ENCODE data around the gene RCN2. TPM values are rescaled to one million over a fixed set of nuclear protein-coding genes. Genes with fewer than 3 reads are reported as not detected.

Gene RCN2
- total RNA-seq, 1 experiment from 2014 or later = 82.7 TPM

DNA sequence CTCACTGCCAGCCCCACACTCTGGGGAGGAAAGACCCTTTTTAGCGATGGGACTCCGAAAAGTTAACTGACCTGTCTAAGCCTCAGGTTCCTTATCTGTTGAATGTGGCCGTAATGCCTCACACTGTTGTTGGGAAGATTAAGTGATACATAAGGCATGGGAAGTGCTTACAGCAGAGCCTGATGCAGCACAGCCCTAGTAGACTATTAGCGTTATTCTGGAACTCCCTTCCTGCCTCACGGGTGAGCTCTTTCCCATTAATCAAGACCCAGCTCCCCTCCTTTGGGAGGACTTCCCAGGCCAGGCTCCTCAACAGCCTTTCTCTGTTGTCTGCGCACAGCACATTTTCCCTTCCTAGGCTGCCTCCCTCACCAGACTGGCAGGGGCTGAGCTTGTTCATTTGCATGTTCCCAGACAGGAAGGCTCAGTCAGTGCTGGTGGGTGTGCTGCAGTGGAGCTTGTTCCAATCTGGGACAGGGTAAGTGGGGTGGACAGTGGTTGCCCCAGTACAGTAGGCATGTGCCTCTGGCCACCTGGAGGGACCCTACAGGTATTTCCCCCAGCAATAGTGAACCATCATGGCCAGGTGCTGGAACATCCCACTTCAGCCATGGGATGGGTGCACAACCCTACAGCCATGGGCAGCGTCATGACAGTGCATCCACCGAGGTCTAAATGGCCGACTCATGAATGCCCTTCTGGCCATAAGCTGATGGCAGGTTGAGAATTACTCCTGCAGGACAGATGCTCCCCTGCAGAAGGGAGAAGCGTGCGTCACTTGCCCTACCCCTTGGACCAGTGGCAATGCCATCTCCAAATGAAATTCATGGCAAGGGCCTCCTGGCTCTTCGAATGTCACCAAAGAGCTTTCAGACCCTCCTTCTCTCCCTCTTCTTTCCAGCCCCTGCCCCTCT is 57.6 kb downstream of the RCN2 start:
- Histone ChIP-seq H3K36me3 (ENCODE audit: low read depth, low read length) (no peaks in the 10 kb centered on the region), H3K27ac (ENCODE audit: low read length) (no peak overlapping the region), H3K9ac (ENCODE audit: low read length) (no peak overlapping the region), H3F3A (ENCODE audit: low read length, unreplicated experiment) (no peaks in the 10 kb centered on the region), H3K9me3 (ENCODE audit: low read length) (no peaks in the 10 kb centered on the region), H3K79me2 (ENCODE audit: low read length) (no peaks in the 10 kb centered on the region), H3K4me2 (ENCODE audit: low read length) (no peak overlapping the region), H3K9me2 (replicated peaks; ENCODE audit: low read length) (no peaks in the 10 kb centered on the region), H2AFZ (ENCODE audit: low read length) (no peak overlapping the region), H3K4me1 (ENCODE audit: insufficient read depth, low read length) (no peaks in the 10 kb centered on the region), H3K27me3 (ENCODE audit: low read length) (no peaks in the 10 kb centered on the region), H3K4me3 (ENCODE audit: low read length) (no peak overlapping the region), H4K20me1 (ENCODE audit: low read length) (no peaks in the 10 kb centered on the region)
- ChIA-PET POLR2A (ENCODE audit: unreplicated experiment) (interaction anchor here (0.6 kb wide), 1 partner anchor 9 kb away, joined by 6 read pairs; no protein-coding TSS in a partner anchor), CTCF (no interaction called here)
- intact Hi-C loops (cut with micrococcal nuclease) = no loop called here
- TF ChIP-seq EZH2phosphoT487 (IDR thresholded peaks at IDR 0.05; ENCODE audit: borderline replicate concordance, low read length) (no peak), EZH2 (IDR thresholded peaks at IDR 0.05; ENCODE audit: low read length, unreplicated experiment) (no peak)
- TF ChIP-seq, protein P1, sequence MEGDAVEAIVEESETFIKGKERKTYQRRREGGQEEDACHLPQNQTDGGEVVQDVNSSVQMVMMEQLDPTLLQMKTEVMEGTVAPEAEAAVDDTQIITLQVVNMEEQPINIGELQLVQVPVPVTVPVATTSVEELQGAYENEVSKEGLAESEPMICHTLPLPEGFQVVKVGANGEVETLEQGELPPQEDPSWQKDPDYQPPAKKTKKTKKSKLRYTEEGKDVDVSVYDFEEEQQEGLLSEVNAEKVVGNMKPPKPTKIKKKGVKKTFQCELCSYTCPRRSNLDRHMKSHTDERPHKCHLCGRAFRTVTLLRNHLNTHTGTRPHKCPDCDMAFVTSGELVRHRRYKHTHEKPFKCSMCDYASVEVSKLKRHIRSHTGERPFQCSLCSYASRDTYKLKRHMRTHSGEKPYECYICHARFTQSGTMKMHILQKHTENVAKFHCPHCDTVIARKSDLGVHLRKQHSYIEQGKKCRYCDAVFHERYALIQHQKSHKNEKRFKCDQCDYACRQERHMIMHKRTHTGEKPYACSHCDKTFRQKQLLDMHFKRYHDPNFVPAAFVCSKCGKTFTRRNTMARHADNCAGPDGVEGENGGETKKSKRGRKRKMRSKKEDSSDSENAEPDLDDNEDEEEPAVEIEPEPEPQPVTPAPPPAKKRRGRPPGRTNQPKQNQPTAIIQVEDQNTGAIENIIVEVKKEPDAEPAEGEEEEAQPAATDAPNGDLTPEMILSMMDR (conservative IDR thresholded peaks at IDR 0.05; ENCODE audit: low read depth, low read length) = no peak
- no TSS peak for BruUV-seq (replicated peaks)
- DNase-seq (no peak), ATAC-seq (no peak)

DNA sequence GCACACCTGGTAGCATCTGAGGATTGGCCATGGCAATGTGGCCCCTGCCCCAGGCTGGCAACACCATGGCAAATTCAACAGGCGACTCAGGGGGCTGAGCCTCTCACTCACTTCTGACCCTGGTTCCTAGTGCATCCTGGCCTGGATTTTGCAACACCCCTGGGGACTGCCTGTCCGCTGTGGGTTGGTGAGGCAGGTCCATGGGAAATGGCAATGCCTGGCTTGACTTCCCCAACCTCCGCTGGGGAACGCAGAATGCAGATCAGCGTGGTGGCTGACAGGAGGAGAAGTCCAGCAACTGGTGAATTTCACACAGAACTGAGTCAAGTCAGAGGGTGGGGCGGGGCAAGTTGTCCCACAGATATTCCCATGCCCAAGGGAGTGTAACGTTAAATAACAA is 59.5 kb downstream of the RCN2 start:
- H4K20me1 ChIP-seq (ENCODE audit: low read length) = no peaks in the 10 kb centered on the region
- ATAC-seq (no peak), DNase-seq (no peak)
- H3K27me3 ChIP-seq (ENCODE audit: low read length) = no peaks in the 10 kb centered on the region
- intact Hi-C loops (cut with micrococcal nuclease) = no loop called here
- ChIA-PET POLR2A (ENCODE audit: unreplicated experiment) (no interaction called here), CTCF (no interaction called here)
- TF ChIP-seq EZH2 (IDR thresholded peaks at IDR 0.05; ENCODE audit: low read length, unreplicated experiment) = no peak
- TF ChIP-seq EZH2phosphoT487 (IDR thresholded peaks at IDR 0.05; ENCODE audit: borderline replicate concordance, low read length) = no peak
- TF ChIP-seq, protein P1 (conservative IDR thresholded peaks at IDR 0.05; ENCODE audit: low read depth, low read length) = no peak
- no peak overlapping the region for H3K4me2 ChIP-seq (ENCODE audit: low read length)
- no TSS peak for BruUV-seq (replicated peaks)
- H3K4me3 ChIP-seq (ENCODE audit: low read length) = no peak overlapping the region
- no peak overlapping the region for H3K27ac ChIP-seq (ENCODE audit: low read length)
- H3F3A ChIP-seq (ENCODE audit: low read length, unreplicated experiment) = no peaks in the 10 kb centered on the region
- no peak overlapping the region for H3K9ac ChIP-seq (ENCODE audit: low read length)
- H2AFZ ChIP-seq (ENCODE audit: low read length) = no peak overlapping the region
- H3K79me2 ChIP-seq (ENCODE audit: low read length) = no peaks in the 10 kb centered on the region
- no peaks in the 10 kb centered on the region for H3K9me3 ChIP-seq (ENCODE audit: low read length)
- no peaks in the 10 kb centered on the region for H3K36me3 ChIP-seq (ENCODE audit: low read depth, low read length)
- no peaks in the 10 kb centered on the region for H3K9me2 ChIP-seq (replicated peaks; ENCODE audit: low read length)
- no peaks in the 10 kb centered on the region for H3K4me1 ChIP-seq (ENCODE audit: insufficient read depth, low read length)
